Breast epithelium (tissue), 3 donors: Measurements from ENCODE around the gene PTPRK.

Experiments
- POLR2A ChIP-seq: fragments of 450-650 bp; IDR thresholded peaks from one replicate; pipeline ENCODE4 v1.6.1; 2016; ENCODE audit warnings: antibody characterized with exemption, mild to moderate bottlenecking, moderate library complexity
- POLR2AphosphoS5 ChIP-seq, 3 donors: sonication (generic); formaldehyde crosslinking; IDR thresholded peaks; one replicate each; pipeline ENCODE4 v1.6.1; 2017; ENCODE audit warnings: antibody characterized with exemption in 3 of 3
- TF ChIP-seq, protein P1 (sequence below), 3 donors: fragments of 450-650 bp; IDR thresholded peaks; one replicate each; pipeline ENCODE4 v1.5.1; 2016 to 2017; ENCODE audit warnings: antibody characterized with exemption in 3 of 3, mild to moderate bottlenecking in 3 of 3, moderate library complexity in 3 of 3

DNA sequence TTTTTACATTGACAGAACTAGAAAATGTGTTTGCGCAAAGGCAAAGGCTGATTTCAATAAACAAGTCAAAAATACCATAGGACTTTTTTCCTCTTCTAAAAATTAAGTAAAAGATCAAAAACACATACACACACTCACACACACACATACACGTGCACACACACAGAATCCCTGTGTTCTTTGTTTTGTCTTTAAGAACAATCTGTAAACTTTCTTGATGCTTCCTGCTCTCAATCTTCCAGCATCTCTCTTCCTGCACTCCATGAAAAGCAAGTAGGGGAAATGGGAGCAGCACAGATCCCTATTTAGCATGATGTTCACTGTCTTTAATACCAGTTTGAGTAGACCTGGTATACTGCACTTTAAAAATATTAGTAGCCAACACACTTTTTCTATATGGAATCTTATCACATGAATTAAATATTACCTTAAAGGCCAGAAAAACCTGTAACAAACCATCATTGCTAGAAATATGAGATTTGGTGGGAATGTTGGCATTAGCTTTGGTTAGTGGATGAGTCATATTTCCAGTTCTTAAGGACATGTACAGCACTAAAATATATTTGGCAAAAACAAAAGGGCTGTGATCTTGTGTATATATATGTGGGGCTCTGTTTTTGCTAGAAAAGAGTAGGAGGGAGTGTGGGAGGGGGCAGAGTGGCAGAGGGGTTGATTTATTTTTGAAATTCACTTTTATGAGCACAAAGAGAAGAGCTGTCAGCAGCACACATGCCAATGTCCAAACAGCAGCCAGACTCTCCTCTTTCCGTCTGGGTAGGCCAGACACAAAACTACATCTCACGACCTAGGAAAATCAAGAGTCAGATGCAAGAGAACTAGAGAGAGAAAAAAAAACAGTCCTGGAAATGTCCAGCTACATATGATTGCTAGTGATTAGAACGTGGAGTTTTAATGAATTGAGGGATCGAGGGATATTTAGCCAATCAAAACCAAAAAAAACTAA lies 4.6 kb downstream of the PTPRK start:
- no peak for TF ChIP-seq POLR2A
- TF ChIP-seq, protein P1, sequence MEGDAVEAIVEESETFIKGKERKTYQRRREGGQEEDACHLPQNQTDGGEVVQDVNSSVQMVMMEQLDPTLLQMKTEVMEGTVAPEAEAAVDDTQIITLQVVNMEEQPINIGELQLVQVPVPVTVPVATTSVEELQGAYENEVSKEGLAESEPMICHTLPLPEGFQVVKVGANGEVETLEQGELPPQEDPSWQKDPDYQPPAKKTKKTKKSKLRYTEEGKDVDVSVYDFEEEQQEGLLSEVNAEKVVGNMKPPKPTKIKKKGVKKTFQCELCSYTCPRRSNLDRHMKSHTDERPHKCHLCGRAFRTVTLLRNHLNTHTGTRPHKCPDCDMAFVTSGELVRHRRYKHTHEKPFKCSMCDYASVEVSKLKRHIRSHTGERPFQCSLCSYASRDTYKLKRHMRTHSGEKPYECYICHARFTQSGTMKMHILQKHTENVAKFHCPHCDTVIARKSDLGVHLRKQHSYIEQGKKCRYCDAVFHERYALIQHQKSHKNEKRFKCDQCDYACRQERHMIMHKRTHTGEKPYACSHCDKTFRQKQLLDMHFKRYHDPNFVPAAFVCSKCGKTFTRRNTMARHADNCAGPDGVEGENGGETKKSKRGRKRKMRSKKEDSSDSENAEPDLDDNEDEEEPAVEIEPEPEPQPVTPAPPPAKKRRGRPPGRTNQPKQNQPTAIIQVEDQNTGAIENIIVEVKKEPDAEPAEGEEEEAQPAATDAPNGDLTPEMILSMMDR (IDR thresholded peaks at IDR 0.05): no peak
- TF ChIP-seq POLR2AphosphoS5 (IDR thresholded peaks at IDR 0.05): no peak
